ENCODE results near the gene CSNK1G1.

- TF ChIP-seq POLR2A (IDR thresholded peaks at IDR 0.05; ENCODE audit: low read depth, low read length) (no peak), SMC3 (IDR thresholded peaks at IDR 0.05; ENCODE audit: low read depth, low read length) (no peak), MAFK (IDR thresholded peaks at IDR 0.05; ENCODE audit: low read depth, low read length) (no peak), RFX5 (IDR thresholded peaks at IDR 0.05; ENCODE audit: low read depth, low read length) (no peak), CHD1 (IDR thresholded peaks at IDR 0.05; ENCODE audit: low read depth, low read length) (no peak), RCOR1 (IDR thresholded peaks at IDR 0.05; ENCODE audit: insufficient replicate concordance, low read length) (no peak)
- TF ChIP-seq, protein P1, sequence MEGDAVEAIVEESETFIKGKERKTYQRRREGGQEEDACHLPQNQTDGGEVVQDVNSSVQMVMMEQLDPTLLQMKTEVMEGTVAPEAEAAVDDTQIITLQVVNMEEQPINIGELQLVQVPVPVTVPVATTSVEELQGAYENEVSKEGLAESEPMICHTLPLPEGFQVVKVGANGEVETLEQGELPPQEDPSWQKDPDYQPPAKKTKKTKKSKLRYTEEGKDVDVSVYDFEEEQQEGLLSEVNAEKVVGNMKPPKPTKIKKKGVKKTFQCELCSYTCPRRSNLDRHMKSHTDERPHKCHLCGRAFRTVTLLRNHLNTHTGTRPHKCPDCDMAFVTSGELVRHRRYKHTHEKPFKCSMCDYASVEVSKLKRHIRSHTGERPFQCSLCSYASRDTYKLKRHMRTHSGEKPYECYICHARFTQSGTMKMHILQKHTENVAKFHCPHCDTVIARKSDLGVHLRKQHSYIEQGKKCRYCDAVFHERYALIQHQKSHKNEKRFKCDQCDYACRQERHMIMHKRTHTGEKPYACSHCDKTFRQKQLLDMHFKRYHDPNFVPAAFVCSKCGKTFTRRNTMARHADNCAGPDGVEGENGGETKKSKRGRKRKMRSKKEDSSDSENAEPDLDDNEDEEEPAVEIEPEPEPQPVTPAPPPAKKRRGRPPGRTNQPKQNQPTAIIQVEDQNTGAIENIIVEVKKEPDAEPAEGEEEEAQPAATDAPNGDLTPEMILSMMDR (conservative IDR thresholded peaks at IDR 0.05; ENCODE audit: low read depth, low read length): no peak
- TF ChIP-seq, protein P2, sequence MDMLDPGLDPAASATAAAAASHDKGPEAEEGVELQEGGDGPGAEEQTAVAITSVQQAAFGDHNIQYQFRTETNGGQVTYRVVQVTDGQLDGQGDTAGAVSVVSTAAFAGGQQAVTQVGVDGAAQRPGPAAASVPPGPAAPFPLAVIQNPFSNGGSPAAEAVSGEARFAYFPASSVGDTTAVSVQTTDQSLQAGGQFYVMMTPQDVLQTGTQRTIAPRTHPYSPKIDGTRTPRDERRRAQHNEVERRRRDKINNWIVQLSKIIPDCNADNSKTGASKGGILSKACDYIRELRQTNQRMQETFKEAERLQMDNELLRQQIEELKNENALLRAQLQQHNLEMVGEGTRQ (IDR thresholded peaks at IDR 0.05; ENCODE audit: low read depth, low read length): no peak
Observed at GRCh38 chr15:64348455-64348854, 7.5 kb downstream of the CSNK1G1 start.
